ENCODE results near the gene STOM.

Gene STOM

DNA sequence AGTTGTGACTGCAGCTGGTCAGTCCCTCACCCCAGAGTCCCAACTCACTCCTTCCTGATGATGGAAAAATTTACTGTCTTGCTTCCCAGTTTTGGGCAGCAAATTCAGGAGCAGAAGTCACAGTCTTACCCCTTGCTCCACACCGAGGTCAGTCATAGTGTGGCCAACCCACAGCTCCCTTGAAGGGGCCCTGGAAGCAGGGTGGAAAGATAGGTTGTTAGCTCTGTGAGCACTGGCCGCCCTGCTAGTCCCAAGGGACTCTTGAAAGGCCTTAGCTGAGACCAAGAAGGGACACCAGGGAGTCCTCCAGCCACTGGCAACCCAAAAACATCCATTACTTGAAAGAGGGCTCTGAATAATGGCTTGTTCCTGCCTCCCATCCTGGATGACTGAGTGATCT is 62.1 kb downstream of the STOM start:
- DNase-seq (no peak), ATAC-seq (ENCODE audit: insufficient read depth, low read depth) (no peak)
- H3K4me2 ChIP-seq (ENCODE audit: insufficient read depth, low read length): no peak overlapping the region
- no peaks in the 10 kb centered on the region for H3K36me3 ChIP-seq (ENCODE audit: insufficient read depth, low read length)
- no peak overlapping the region for H2AFZ ChIP-seq (ENCODE audit: low read depth, low read length)
- H4K20me1 ChIP-seq (ENCODE audit: insufficient read depth, low read length): no peaks in the 10 kb centered on the region
- TF ChIP-seq EZH2 (IDR thresholded peaks at IDR 0.05; ENCODE audit: borderline replicate concordance, low read depth, low read length, severe bottlenecking): no peak
- TF ChIP-seq CTCF (IDR thresholded peaks at IDR 0.05; ENCODE audit: borderline replicate concordance, extremely low read depth, low read length, poor library complexity, severe bottlenecking): no peak
- H3K4me1 ChIP-seq (ENCODE audit: insufficient read depth, low read length): no peaks in the 10 kb centered on the region
- H3K4me3 ChIP-seq (ENCODE audit: low read depth in 1 of 2, low read length in 2 of 2): no peak overlapping the region
- H3K9ac ChIP-seq (ENCODE audit: low read depth, low read length): no peak overlapping the region
- H3K27ac ChIP-seq (ENCODE audit: low read length): no peak overlapping the region
- H3K9me3 ChIP-seq (ENCODE audit: insufficient read depth, low read length, severe bottlenecking): no peaks in the 10 kb centered on the region
- H3K79me2 ChIP-seq (ENCODE audit: insufficient read depth, low read length): no peaks in the 10 kb centered on the region
- H3K27me3 ChIP-seq (ENCODE audit: insufficient read depth, low read length, poor library complexity): no peaks in the 10 kb centered on the region

DNA sequence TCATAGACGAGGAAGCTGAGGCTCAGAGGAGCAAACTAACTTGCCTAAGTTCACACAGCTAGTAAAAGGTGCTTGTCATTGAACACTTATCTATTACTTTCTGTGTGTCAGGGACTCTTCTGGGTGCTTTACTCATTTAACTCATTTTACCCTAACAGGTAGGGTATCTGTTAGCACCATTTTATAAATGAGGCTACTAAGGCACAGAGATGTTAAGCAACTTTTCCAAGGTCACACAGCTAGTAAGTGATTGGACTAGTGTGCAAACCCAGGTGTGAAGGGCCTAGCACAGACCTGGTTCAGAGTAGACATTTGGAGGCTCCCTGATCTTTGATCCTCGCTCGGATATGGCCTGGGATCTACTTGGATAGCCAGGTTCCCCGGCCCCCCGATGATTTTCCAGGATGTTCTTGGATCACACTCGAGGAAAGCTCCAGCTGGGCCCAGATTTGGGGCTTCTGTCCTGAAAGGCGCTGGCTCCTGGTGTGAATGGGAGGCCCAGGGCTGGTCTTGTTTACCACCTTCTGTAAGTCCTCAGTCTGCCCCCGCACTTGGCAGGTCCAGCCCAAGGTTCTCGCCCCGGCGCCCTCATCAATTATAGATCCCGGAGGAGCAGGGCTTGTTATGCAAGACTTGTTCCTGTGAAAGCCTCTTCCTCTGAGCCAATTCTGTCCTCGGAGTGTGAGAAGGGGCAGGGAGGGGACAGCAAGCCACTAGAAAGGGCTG is 64.6 kb downstream of the STOM start:
- Histone ChIP-seq H3K4me1 (ENCODE audit: insufficient read depth, low read length) (no peaks in the 10 kb centered on the region), H3K4me3 (ENCODE audit: low read depth in 1 of 2, low read length in 2 of 2) (no peak overlapping the region), H4K20me1 (ENCODE audit: insufficient read depth, low read length) (no peaks in the 10 kb centered on the region), H3K27me3 (ENCODE audit: insufficient read depth, low read length, poor library complexity) (no peaks in the 10 kb centered on the region), H2AFZ (ENCODE audit: low read depth, low read length) (no peak overlapping the region), H3K79me2 (ENCODE audit: insufficient read depth, low read length) (no peaks in the 10 kb centered on the region), H3K36me3 (ENCODE audit: insufficient read depth, low read length) (no peaks in the 10 kb centered on the region), H3K4me2 (ENCODE audit: insufficient read depth, low read length) (no peak overlapping the region), H3K27ac (ENCODE audit: low read length) (no peak overlapping the region), H3K9me3 (ENCODE audit: insufficient read depth, low read length, severe bottlenecking) (no peaks in the 10 kb centered on the region), H3K9ac (ENCODE audit: low read depth, low read length) (no peak overlapping the region)
- no peak for ATAC-seq (ENCODE audit: insufficient read depth, low read depth)
- DNase-seq: no peak
- no peak for TF ChIP-seq EZH2 (IDR thresholded peaks at IDR 0.05; ENCODE audit: borderline replicate concordance, low read depth, low read length, severe bottlenecking)
- TF ChIP-seq CTCF (IDR thresholded peaks at IDR 0.05; ENCODE audit: borderline replicate concordance, extremely low read depth, low read length, poor library complexity, severe bottlenecking): no peak

GRCh38 chr9:121304707-121305106 is 65.3 kb downstream of the STOM start:
- ATAC-seq (ENCODE audit: insufficient read depth, low read depth) (no peak), DNase-seq (no peak)
- no peaks in the 10 kb centered on the region for H3K79me2 ChIP-seq (ENCODE audit: insufficient read depth, low read length)
- no peak overlapping the region for H3K4me2 ChIP-seq (ENCODE audit: insufficient read depth, low read length)
- no peaks in the 10 kb centered on the region for H3K36me3 ChIP-seq (ENCODE audit: insufficient read depth, low read length)
- no peak overlapping the region for H2AFZ ChIP-seq (ENCODE audit: low read depth, low read length)
- TF ChIP-seq EZH2 (IDR thresholded peaks at IDR 0.05; ENCODE audit: borderline replicate concordance, low read depth, low read length, severe bottlenecking) (no peak), CTCF (IDR thresholded peaks at IDR 0.05; ENCODE audit: borderline replicate concordance, extremely low read depth, low read length, poor library complexity, severe bottlenecking) (no peak)
- H3K27me3 ChIP-seq (ENCODE audit: insufficient read depth, low read length, poor library complexity): no peaks in the 10 kb centered on the region
- no peak overlapping the region for H3K27ac ChIP-seq (ENCODE audit: low read length)
- no peaks in the 10 kb centered on the region for H4K20me1 ChIP-seq (ENCODE audit: insufficient read depth, low read length)
- no peak overlapping the region for H3K4me3 ChIP-seq (ENCODE audit: low read depth in 1 of 2, low read length in 2 of 2)
- H3K9ac ChIP-seq (ENCODE audit: low read depth, low read length): no peak overlapping the region
- H3K4me1 ChIP-seq (ENCODE audit: insufficient read depth, low read length): no peaks in the 10 kb centered on the region
- no peaks in the 10 kb centered on the region for H3K9me3 ChIP-seq (ENCODE audit: insufficient read depth, low read length, severe bottlenecking)
